Mesodermal cell (in vitro differentiated cells): ENCODE data around the gene SORCS3.

ENCODE experiments used
- H3K27ac ChIP-seq: 2 replicates; pipeline ENCODE4 v1.7.0; 2013; ENCODE audit warnings: mild to moderate bottlenecking, low read depth, low read length, moderate library complexity; ENCODE audit not compliant: severe bottlenecking
- H3K36me3 ChIP-seq: 2 replicates; pipeline ENCODE4 v1.7.1; 2013; ENCODE audit warnings: mild to moderate bottlenecking, low read length, moderate library complexity; ENCODE audit not compliant: control insufficient read depth, insufficient read depth
- H3K4me1 ChIP-seq: one replicate; pipeline ENCODE4 v1.7.1; 2013; ENCODE audit warnings: mild to moderate bottlenecking, low read length; ENCODE audit not compliant: insufficient read depth, control insufficient read depth, poor library complexity, severe bottlenecking
- H3K4me3 ChIP-seq: 2 replicates; pipeline ENCODE4 v1.7.0; 2013; ENCODE audit warnings: low read length, control low read depth, mild to moderate bottlenecking; ENCODE audit not compliant: insufficient read depth, poor library complexity, severe bottlenecking; ENCODE audit errors: extremely low read depth
- H3K9me3 ChIP-seq: 2 replicates; pipeline ENCODE4 v1.7.1; 2013; ENCODE audit warnings: mild to moderate bottlenecking, low read length, moderate library complexity; ENCODE audit not compliant: control insufficient read depth
- WGBS, 2 experiments: methylation state at CpG; one replicate each; pipeline ENCODE4 v1.1.5; 2013; ENCODE audit warnings: missing lambda C conversion rate in 2 of 2; ENCODE audit not compliant: insufficient coverage in 2 of 2; 5-methylcytosine and 5-hydroxymethylcytosine counted together

The SORCS3 gene

DNA sequence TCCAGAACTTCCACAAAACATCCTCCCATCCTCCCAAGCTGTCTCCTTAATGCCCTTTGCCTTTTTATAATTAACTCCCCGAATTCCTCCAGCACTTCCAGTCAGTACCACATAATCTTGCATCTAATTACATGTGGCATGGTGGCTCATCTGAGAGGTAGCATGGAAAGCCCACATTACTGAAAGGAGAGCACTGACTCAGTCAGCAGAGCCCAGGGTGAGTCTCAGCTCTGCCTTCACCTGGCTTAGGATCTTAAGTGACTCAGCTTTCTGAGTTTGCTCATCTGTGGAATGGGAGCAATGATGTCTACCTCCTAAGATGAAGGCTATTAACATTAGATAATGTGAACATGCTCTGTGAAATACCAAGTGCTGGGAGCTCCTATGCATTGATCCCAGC is 433.9 kb downstream of the SORCS3 start:
- H3K4me3 ChIP-seq, result no peak overlapping the region
- H3K4me1 ChIP-seq, result no peaks in the 10 kb centered on the region
- H3K9me3 ChIP-seq, result no peaks in the 10 kb centered on the region
- H3K36me3 ChIP-seq, result no peaks in the 10 kb centered on the region
- no peak overlapping the region for H3K27ac ChIP-seq
- 80 to 86% methylated on average over 1 of the region's 1 CpG for WGBS, 2 experiments

DNA sequence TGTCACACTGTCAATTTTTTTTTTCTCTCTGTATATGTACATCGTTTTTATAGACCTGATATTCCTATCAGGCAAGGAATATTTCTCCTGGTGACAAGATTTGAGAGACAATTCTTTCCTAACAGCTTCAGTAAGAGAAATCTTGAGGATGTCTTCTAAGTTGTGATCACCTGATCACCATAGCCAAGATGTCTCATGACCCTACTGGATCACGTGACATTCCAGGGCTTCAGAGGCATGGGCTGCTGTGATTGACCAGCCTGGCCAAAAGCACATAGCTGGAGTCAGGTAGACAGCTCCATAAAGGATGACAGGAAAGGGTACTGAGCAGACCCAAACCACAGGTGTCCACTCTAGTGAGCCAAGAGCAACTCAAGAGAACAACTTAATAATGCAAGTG is 444.9 kb downstream of the SORCS3 start:
- Histone ChIP-seq H3K36me3 (no peaks in the 10 kb centered on the region), H3K4me3 (no peak overlapping the region), H3K4me1 (no peaks in the 10 kb centered on the region), H3K9me3 (no peaks in the 10 kb centered on the region), H3K27ac (no peak overlapping the region)
- WGBS, 2 experiments, result 71 to 82% methylated on average over 1 to 2 of the region's 2 CpGs

DNA sequence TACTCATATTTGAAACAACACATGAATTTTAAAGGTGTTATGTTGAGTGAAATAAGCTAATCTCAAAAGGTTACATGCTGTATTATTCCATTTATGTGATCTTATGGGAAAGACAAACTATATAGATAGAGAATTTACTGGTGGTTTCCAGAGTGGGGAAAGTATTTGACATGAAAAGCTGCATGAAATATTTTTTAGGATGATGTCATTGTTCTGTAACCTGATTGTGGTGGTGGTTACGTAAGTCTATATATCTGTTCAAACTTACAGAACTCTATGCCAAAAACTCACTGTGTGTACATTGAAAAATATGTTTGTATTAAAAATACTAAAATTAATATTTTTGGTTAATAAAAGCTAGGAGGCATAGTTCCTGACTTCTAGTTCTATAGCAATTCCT is 453.0 kb downstream of the SORCS3 start:
- no peaks in the 10 kb centered on the region for H3K9me3 ChIP-seq
- WGBS, 2 experiments, result no CpG with 5 or more reads among the region's 1 CpG
- H3K36me3 ChIP-seq, result no peaks in the 10 kb centered on the region
- no peak overlapping the region for H3K27ac ChIP-seq
- H3K4me1 ChIP-seq, result no peaks in the 10 kb centered on the region
- H3K4me3 ChIP-seq, result no peak overlapping the region

DNA sequence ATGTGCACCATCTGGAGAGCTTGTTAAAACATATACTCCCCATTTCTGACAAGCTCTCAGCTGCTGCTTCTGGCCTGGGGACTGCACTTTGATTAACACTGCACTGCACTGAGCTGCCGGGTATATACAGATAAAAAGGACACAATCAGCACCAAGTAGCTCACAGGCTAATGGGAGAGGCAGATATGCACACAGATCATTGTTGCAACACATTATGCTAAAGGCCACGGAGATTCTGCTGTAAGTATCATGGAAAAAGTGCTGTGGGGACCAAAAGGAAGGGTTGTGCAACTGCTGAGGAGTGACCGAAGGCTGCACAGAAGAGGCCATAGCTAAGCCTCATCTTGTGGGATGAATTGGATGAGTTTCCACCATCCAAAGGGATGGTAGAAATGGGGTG is 455.2 kb downstream of the SORCS3 start:
- H3K9me3 ChIP-seq, result no peaks in the 10 kb centered on the region
- H3K27ac ChIP-seq, result no peak overlapping the region
- H3K36me3 ChIP-seq, result no peaks in the 10 kb centered on the region
- 85 to 96% methylated on average over 2 of the region's 3 CpGs for WGBS, 2 experiments
- H3K4me1 ChIP-seq, result no peaks in the 10 kb centered on the region
- no peak overlapping the region for H3K4me3 ChIP-seq

DNA sequence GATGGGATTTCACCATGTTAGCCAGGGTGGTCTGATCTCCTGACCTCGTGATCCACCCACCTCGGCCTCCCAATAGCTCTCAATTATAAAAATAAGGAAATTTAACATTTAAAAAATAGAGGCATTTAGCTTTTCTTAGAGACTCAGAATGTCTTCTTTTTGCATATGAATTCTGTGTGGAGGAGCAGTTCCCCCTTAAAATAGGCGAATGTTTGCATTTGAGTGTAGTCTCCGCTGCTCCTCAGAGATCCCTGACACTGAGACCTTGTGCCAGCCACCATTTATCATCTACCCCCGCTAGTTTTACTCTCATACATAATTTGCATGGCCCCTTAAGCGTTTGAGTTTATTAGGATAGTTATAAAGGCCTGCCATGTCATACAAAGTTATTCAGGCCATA is 461.9 kb downstream of the SORCS3 start:
- Histone ChIP-seq H3K4me3 (no peak overlapping the region), H3K27ac (no peak overlapping the region), H3K36me3 (no peaks in the 10 kb centered on the region), H3K9me3 (no peaks in the 10 kb centered on the region), H3K4me1 (no peaks in the 10 kb centered on the region)
- no CpG with 5 or more reads among the region's 6 CpGs for WGBS, 2 experiments

DNA sequence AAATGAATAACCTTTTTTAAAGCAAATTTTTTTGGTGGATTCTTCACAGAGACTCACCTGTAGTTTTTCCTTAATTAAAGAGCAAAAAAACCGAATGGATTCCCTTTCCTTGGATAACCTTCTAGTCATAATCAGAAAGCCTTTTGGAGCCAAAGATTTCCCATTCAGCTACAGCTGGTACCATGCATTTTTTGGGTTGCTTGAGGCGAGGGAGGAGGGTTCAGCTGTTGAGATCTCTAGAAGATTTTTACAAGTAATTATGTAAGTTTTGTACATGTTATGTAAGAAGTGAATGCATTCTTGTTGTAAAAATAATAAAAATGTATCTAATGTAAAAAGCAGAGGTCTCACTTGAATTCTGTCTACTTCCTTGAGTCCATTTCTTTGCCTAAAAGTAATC is 463.2 kb downstream of the SORCS3 start:
- Histone ChIP-seq H3K4me1 (no peaks in the 10 kb centered on the region), H3K36me3 (no peaks in the 10 kb centered on the region), H3K4me3 (no peak overlapping the region), H3K27ac (no peak overlapping the region), H3K9me3 (no peaks in the 10 kb centered on the region)
- 86% methylated on average over 1 to 2 of the region's 2 CpGs for WGBS, 2 experiments

DNA sequence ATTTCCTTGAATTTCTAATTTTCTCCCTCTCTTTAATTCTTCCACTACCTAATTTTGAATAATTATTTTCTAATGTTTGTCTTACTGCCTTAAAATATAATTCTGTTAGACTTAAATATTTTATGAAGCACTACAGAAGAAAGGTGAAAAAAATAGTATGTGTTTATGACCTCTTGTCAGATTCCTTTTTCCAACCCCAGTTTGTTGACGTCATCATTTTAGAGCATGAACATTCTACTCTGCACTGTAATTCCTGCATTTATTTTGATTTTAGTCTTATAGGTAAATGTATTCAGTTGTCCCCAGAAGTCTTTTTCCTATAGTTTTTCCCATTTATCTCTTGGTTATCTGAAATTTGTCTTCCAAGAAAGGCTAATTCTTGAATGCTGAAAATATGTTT is 468.1 kb downstream of the SORCS3 start:
- no peak overlapping the region for H3K27ac ChIP-seq
- H3K4me3 ChIP-seq, result no peak overlapping the region
- H3K36me3 ChIP-seq, result no peaks in the 10 kb centered on the region
- WGBS, 2 experiments, result no CpG with 5 or more reads among the region's 1 CpG
- H3K4me1 ChIP-seq, result no peaks in the 10 kb centered on the region
- no peaks in the 10 kb centered on the region for H3K9me3 ChIP-seq

DNA sequence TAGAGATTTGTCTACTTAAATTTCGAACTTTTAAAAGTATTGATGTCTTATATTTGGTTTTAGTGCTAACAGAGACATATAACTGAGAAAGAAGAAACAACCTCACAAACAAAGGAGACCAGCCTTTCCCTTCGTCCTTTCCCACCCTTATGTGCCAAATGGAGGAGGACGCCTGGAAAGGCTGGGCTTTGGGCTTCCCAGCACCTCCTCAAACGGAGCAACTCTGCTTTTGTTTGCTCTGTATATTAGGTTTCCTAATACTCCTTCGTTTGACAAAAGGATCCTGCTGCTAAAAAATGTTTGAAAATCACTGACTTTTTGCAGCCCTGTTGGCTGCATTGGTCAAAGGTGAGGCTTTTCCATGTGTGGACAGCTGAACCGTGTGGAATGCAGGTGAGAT is 471.8 kb downstream of the SORCS3 start:
- Histone ChIP-seq H3K9me3 (no peaks in the 10 kb centered on the region), H3K4me3 (no peak overlapping the region)
- 40 to 76% methylated on average over 2 of the region's 6 CpGs for WGBS, 2 experiments

DNA sequence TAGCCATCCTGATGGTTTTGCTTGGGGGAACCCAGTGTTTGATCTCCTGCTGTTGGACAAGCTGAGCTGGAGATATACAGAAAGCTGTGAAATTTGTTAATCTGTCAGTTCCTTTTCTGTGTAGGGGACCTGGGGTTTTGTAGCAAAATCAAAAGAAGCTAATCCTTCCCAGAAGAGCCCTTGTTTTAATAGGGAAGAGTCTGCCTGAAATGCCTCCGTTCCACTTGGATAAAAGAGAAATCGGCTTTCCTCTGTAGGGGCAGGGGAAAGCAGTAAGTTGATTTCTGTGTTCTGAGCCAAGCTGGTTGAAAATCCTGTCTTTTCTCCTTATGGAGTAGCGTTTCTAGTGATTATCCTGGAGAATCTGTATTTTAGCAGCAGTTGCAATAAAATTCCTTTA is 472.6 kb downstream of the SORCS3 start:
- 79 to 84% methylated on average over 2 of the region's 3 CpGs for WGBS, 2 experiments
- Histone ChIP-seq H3K27ac (no peak overlapping the region), H3K9me3 (no peaks in the 10 kb centered on the region), H3K4me3 (no peak overlapping the region), H3K4me1 (no peaks in the 10 kb centered on the region), H3K36me3 (no peaks in the 10 kb centered on the region)

More for the DNA sequence above, 471.8 kb downstream of the SORCS3 start:
- H3K36me3 ChIP-seq, result no peaks in the 10 kb centered on the region
- no peaks in the 10 kb centered on the region for H3K4me1 ChIP-seq
- H3K27ac ChIP-seq, result no peak overlapping the region

DNA sequence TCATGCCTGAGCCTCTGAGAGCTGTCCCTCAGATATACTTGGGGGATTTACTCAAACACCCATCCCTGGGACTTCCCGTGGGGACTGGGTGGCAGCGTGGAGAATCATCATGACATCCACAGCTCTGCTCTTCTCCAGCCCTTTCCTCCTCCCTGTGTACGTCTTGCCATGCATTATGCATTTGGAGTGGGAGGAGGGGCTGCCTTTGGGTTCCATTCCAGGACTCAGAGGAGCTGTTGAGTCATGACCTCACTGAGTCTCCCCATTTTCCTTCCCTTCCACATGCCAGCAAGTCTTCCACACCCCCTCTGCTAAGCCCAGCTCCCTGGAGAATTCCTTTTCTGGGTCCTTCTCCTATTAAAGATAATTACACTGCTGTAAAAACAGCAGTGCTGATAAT is 480.7 kb downstream of the SORCS3 start:
- no peak overlapping the region for H3K4me3 ChIP-seq
- no peak overlapping the region for H3K27ac ChIP-seq
- H3K4me1 ChIP-seq, result peaks cover 5% of the 10 kb centered on the region
- no peaks in the 10 kb centered on the region for H3K9me3 ChIP-seq
- no peaks in the 10 kb centered on the region for H3K36me3 ChIP-seq
- WGBS, 2 experiments, result 100% methylated on average over 2 of the region's 3 CpGs; no CpG with 5 or more reads in 1 of the 2 experiments

DNA sequence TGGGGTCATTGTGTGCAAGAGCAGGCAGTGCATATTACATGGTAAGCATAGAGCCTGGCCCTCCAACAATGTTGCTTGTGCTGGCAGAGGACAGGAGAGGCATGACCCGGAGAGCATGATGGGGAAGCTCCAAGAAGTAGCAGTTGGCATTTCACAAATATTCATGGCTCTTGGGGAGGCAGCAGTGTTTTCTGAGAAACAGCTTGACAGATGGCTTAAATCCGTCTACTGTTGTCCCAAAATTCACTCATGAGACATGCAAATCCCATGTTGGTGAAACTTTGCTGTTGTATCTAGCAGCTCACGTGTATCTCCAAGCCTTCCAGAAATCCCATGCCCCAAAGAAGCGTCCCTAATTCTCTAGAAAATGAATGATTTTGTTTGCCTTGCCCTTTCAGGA is 487.0 kb downstream of the SORCS3 start:
- Histone ChIP-seq H3K27ac (no peak overlapping the region), H3K4me3 (no peak overlapping the region), H3K4me1 (no peaks in the 10 kb centered on the region), H3K36me3 (no peaks in the 10 kb centered on the region), H3K9me3 (no peaks in the 10 kb centered on the region)
- WGBS, 2 experiments, result 95 to 100% methylated on average over 2 to 3 of the region's 4 CpGs

DNA sequence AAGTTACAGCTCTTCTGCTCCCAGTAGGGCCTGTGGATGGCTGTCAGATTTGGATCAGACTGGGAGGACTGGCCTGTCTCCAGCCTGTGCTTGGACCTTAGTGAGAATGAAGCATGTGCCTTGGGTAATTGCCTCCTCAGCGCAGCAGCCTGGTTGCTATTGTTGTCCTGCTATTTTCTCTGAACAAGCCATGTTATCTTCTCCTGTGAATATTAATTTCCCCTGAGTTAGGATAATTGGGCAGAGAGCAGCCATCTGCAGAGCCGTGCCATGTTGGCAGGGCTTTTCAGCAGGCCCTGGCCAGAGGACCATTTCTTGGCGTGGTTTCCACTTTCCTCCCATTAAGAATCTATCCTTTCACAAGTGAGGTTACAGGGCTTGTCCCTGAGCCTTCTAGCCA is 497.3 kb downstream of the SORCS3 start:
- Histone ChIP-seq H3K4me3 (no peak overlapping the region), H3K9me3 (no peaks in the 10 kb centered on the region), H3K36me3 (no peaks in the 10 kb centered on the region), H3K4me1 (no peaks in the 10 kb centered on the region), H3K27ac (no peak overlapping the region)
- WGBS, 2 experiments, result 92 to 100% methylated on average over 1 to 2 of the region's 3 CpGs
